Liver (tissue), 9 donors: Measurements from ENCODE around the gene MYO18B. TPM values are rescaled to one million over a fixed set of nuclear protein-coding genes. Genes with fewer than 3 reads are reported as not detected.

Source experiments
- DNase-seq: peaks from one replicate; pipeline ENCODE4 v3.0.0-alpha.2; 2017; ENCODE audit warnings: low spot score
- H3K27ac ChIP-seq, 2 donors: one replicate each; pipeline ENCODE4 v1.7.0; 2013; ENCODE audit warnings: inconsistent platforms in 2 of 2, low read length in 2 of 2, control low read depth in 1 of 2, low read depth in 1 of 2, mild to moderate bottlenecking in 1 of 2
- H3K27me3 ChIP-seq, 4 donors: one replicate each; pipeline versions ENCODE4 v1.6.1 to v1.7.0; 2013; ENCODE audit warnings: low read length in 3 of 4, inconsistent platforms in 1 of 4, mild to moderate bottlenecking in 1 of 4, moderate library complexity in 1 of 4; ENCODE audit not compliant: control insufficient read depth in 4 of 4, insufficient read depth in 4 of 4
- H3K36me3 ChIP-seq, 4 donors: one replicate each; pipeline versions ENCODE4 v1.6.1 to v1.7.0; 2013; ENCODE audit warnings: low read length in 3 of 4, mild to moderate bottlenecking in 3 of 4, low read depth in 1 of 4, moderate library complexity in 1 of 4; ENCODE audit not compliant: control insufficient read depth in 4 of 4, insufficient read depth in 3 of 4
- H3K4me1 ChIP-seq, 4 donors: one replicate each; pipeline versions ENCODE4 v1.6.1 to v1.7.0; 2013; ENCODE audit warnings: low read length in 3 of 4, mild to moderate bottlenecking in 3 of 4, moderate library complexity in 1 of 4; ENCODE audit not compliant: control insufficient read depth in 4 of 4, insufficient read depth in 4 of 4
- H3K4me3 ChIP-seq, 3 donors: one replicate each; pipeline versions ENCODE4 v1.6.1 to v1.7.0; 2013; ENCODE audit warnings: low read length in 3 of 3, control low read depth in 1 of 3, low read depth in 1 of 3, mild to moderate bottlenecking in 1 of 3
- H3K9ac ChIP-seq, 2 donors: one replicate each; pipeline ENCODE4 v1.7.0; 2013; ENCODE audit warnings: low read length in 2 of 2, mild to moderate bottlenecking in 2 of 2, moderate library complexity in 2 of 2, control low read depth in 1 of 2, low read depth in 1 of 2
- H3K9me3 ChIP-seq, 4 donors: one replicate each; pipeline versions ENCODE4 v1.6.1 to v1.7.0; 2013; ENCODE audit warnings: low read length in 3 of 4; ENCODE audit not compliant: control insufficient read depth in 4 of 4
- ATF3 ChIP-seq: IDR thresholded peaks from 2 replicates; pipeline ENCODE4 v1.6.1; 2016; ENCODE audit warnings: antibody characterized with exemption
- CTCF ChIP-seq: fragments of 150-350 bp; IDR thresholded peaks from 2 replicates; pipeline ENCODE4 v1.5.1; 2017; ENCODE audit warnings: improper control_type of control experiment, low read depth, low read length; ENCODE audit not compliant: missing input control
- EGR1 ChIP-seq, 2 donors: IDR thresholded peaks; 2 replicates each; pipeline ENCODE4 v1.6.1; 2016 to 2018; ENCODE audit warnings: antibody characterized with exemption in 2 of 2, low read depth in 2 of 2
- FOXA1 ChIP-seq: IDR thresholded peaks from 2 replicates; pipeline ENCODE4 v1.6.1; 2016; ENCODE audit warnings: antibody characterized with exemption
- FOXA2 ChIP-seq: IDR thresholded peaks from 2 replicates; pipeline ENCODE4 v1.6.1; 2016; ENCODE audit warnings: antibody characterized with exemption
- GABPA ChIP-seq, 2 donors: IDR thresholded peaks in 1 of 2; conservative IDR thresholded peaks in 1 of 2; 2 replicates each; pipeline ENCODE4 v1.6.1; 2016; ENCODE audit warnings: antibody characterized with exemption in 2 of 2, mild to moderate bottlenecking in 1 of 2, moderate library complexity in 1 of 2
- HNF4A ChIP-seq, 2 donors: conservative IDR thresholded peaks; 2 replicates each; pipeline ENCODE4 v1.6.1; 2016; ENCODE audit warnings: antibody characterized with exemption in 2 of 2, mild to moderate bottlenecking in 2 of 2
- HNF4G ChIP-seq: IDR thresholded peaks from 2 replicates; pipeline ENCODE4 v1.6.1; 2016; ENCODE audit warnings: antibody characterized with exemption
- JUND ChIP-seq, 2 donors: IDR thresholded peaks; 2 replicates each; pipeline ENCODE4 v1.6.1; 2016; ENCODE audit warnings: antibody characterized with exemption in 2 of 2
- MAX ChIP-seq: IDR thresholded peaks from 2 replicates; pipeline ENCODE4 v1.6.1; 2016; ENCODE audit warnings: antibody characterized with exemption
- NR2F2 ChIP-seq: IDR thresholded peaks from 2 replicates; pipeline ENCODE4 v1.6.1; 2016; ENCODE audit warnings: antibody characterized with exemption
- RAD21 ChIP-seq, 2 donors: IDR thresholded peaks; 2 replicates each; pipeline ENCODE4 v1.6.1; 2016; ENCODE audit warnings: antibody characterized with exemption in 2 of 2, mild to moderate bottlenecking in 2 of 2
- RXRA ChIP-seq, 2 donors: IDR thresholded peaks; 2 replicates each; pipeline ENCODE4 v1.6.1; 2017 to 2018; ENCODE audit warnings: antibody characterized with exemption in 2 of 2, mild to moderate bottlenecking in 1 of 2
- SP1 ChIP-seq: IDR thresholded peaks from 2 replicates; pipeline ENCODE4 v1.6.1; 2018; ENCODE audit warnings: antibody characterized with exemption, mild to moderate bottlenecking
- TAF1 ChIP-seq: conservative IDR thresholded peaks from 2 replicates; pipeline ENCODE4 v1.6.1; 2016; ENCODE audit warnings: antibody characterized with exemption, mild to moderate bottlenecking
- YY1 ChIP-seq: IDR thresholded peaks from 2 replicates; pipeline ENCODE4 v1.6.1; 2016; ENCODE audit warnings: antibody characterized with exemption, mild to moderate bottlenecking
- ZBTB33 ChIP-seq: IDR thresholded peaks from 2 replicates; pipeline ENCODE4 v1.6.1; 2016; ENCODE audit warnings: antibody characterized with exemption
- WGBS: extraction: QIAGEN DNeasy Blood & Tissue Kit; methylation state at CpG from one replicate; pipeline ENCODE4 v1.1.7; 2013; 5-methylcytosine and 5-hydroxymethylcytosine counted together
- polyA plus RNA-seq, 2 donors: library from polyadenylated mRNA; stranded (reverse) in 1 of 2; unstranded in 1 of 2; fragments of 200-250 nt in 1 of 2; fragments of >200 nt in 1 of 2; fragmentation: Nextera tagmentation in 1 of 2; extraction: Ambion mirVana in 1 of 2; gene quantifications; one replicate each; pipeline versions ENCODE4 v1.2.1 to v1.2.3, GENCODE V29; 2013 to 2015
- total RNA-seq, 2 donors: library from RNA; depleted of rRNA; stranded (reverse); fragments of >200 nt; gene quantifications; one replicate each; pipeline ENCODE4 v1.2.3, GENCODE V29; 2014
- TF ChIP-seq, protein P1 (sequence below): IDR thresholded peaks from 2 replicates; pipeline ENCODE4 v1.6.1; 2016; ENCODE audit warnings: antibody characterized with exemption, mild to moderate bottlenecking
- donor health status: healthy.
- donor health status: healthy.
- donor health status: healthy.
- donor health status: healthy.
- donor health status: healthy.

The MYO18B gene
- total and polyA plus RNA-seq, 4 donors, result under 0.01 to 4.2 (median 0.02) TPM; not detected in 1

- H3K36me3 ChIP-seq, result no peaks in the 10 kb centered on the region
- H3K27ac ChIP-seq, result no peak overlapping the region
- H3K27me3 ChIP-seq, result peaks cover 0 to 9% (median 1%) of the 10 kb centered on the region in 4 donors
- H3K9me3 ChIP-seq, result no peaks in the 10 kb centered on the region
- TF ChIP-seq TAF1, result no peak
- TF ChIP-seq FOXA2, result no peak
- TF ChIP-seq FOXA1, result no peak
- no peak for TF ChIP-seq ZBTB33
- no peak for TF ChIP-seq JUND (IDR thresholded peaks at IDR 0.05)
- TF ChIP-seq RAD21 (IDR thresholded peaks at IDR 0.05), result no peak
- no peak for TF ChIP-seq RXRA (IDR thresholded peaks at IDR 0.05)
- no peak for TF ChIP-seq GABPA (IDR thresholded peaks at IDR 0.05 in 1 of 2, conservative IDR thresholded peaks at IDR 0.05 in 1 of 2)
- TF ChIP-seq ATF3, result no peak
- TF ChIP-seq MAX, result no peak
- TF ChIP-seq EGR1 (IDR thresholded peaks at IDR 0.05; ENCODE audit: low read depth in 2 of 2), result no peak
- TF ChIP-seq CTCF, result no peak
- no peak for TF ChIP-seq NR2F2
- TF ChIP-seq HNF4G, result no peak
- TF ChIP-seq YY1, result no peak
- no peak for TF ChIP-seq SP1
- TF ChIP-seq, protein P1, sequence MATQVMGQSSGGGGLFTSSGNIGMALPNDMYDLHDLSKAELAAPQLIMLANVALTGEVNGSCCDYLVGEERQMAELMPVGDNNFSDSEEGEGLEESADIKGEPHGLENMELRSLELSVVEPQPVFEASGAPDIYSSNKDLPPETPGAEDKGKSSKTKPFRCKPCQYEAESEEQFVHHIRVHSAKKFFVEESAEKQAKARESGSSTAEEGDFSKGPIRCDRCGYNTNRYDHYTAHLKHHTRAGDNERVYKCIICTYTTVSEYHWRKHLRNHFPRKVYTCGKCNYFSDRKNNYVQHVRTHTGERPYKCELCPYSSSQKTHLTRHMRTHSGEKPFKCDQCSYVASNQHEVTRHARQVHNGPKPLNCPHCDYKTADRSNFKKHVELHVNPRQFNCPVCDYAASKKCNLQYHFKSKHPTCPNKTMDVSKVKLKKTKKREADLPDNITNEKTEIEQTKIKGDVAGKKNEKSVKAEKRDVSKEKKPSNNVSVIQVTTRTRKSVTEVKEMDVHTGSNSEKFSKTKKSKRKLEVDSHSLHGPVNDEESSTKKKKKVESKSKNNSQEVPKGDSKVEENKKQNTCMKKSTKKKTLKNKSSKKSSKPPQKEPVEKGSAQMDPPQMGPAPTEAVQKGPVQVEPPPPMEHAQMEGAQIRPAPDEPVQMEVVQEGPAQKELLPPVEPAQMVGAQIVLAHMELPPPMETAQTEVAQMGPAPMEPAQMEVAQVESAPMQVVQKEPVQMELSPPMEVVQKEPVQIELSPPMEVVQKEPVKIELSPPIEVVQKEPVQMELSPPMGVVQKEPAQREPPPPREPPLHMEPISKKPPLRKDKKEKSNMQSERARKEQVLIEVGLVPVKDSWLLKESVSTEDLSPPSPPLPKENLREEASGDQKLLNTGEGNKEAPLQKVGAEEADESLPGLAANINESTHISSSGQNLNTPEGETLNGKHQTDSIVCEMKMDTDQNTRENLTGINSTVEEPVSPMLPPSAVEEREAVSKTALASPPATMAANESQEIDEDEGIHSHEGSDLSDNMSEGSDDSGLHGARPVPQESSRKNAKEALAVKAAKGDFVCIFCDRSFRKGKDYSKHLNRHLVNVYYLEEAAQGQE, result no peak
- no peak for TF ChIP-seq HNF4A (conservative IDR thresholded peaks at IDR 0.05)
- H3K4me3 ChIP-seq, result no peak overlapping the region
- WGBS, result 91% methylated on average over 11 of the region's 11 CpGs
- H3K4me1 ChIP-seq, result no peaks in the 10 kb centered on the region
- H3K9ac ChIP-seq, result no peak overlapping the region
- DNase-seq, result no peak
These were observed 132.3 kb downstream of the MYO18B start for GRCh38 chr22:25874327-25874726.
